RWPE1 (cell line): ENCODE data around the gene RBFOX1.

Experiments
- CTCF ChIA-PET: fragments of 350-600 bp; sonication (Branson Sonifier 250); formaldehyde crosslinking; extraction: SDS; loops from one replicate; lab custom pipeline; 2021; lab: Yijun Ruan, JAX
- POLR2A ChIA-PET: fragments of 400-600 bp; formaldehyde crosslinking; extraction: SDS; loops from one replicate; lab custom pipeline; 2020; ENCODE audit warnings: antibody characterized with exemption; ENCODE audit not compliant: low non-redundant PET; lab: Yijun Ruan, JAX
- DNase-seq: peaks from one replicate; pipeline ENCODE4 v3.0.0; 2012; ENCODE audit warnings: low spot score
- H3K27ac ChIP-seq: fragments of 450-650 bp; 2 replicates; pipeline ENCODE4 v1.5.1; 2017
- CTCF ChIP-seq: fragments of 450-650 bp; conservative IDR thresholded peaks from 2 replicates; pipeline ENCODE4 v1.5.1; 2017; ENCODE audit warnings: low read depth, mild to moderate bottlenecking

RBFOX1 gene

GRCh38 chr16:7440886-7441400, 108.3 kb downstream of the RBFOX1 start:
- TF ChIP-seq CTCF, result no peak
- POLR2A ChIA-PET, result no interaction called here
- CTCF ChIA-PET, result no interaction called here
- H3K27ac ChIP-seq, result no peak overlapping the region
- no peak for DNase-seq

GRCh38 chr16:7442050-7442449, 109.4 kb downstream of the RBFOX1 start:
- no peak for TF ChIP-seq CTCF
- ChIA-PET POLR2A (no interaction called here), CTCF (no interaction called here)
- DNase-seq, result no peak
- no peak overlapping the region for H3K27ac ChIP-seq

- ChIA-PET POLR2A (no interaction called here), CTCF (no interaction called here)
- TF ChIP-seq CTCF, result no peak
- no peak for DNase-seq
- H3K27ac ChIP-seq, result no peak overlapping the region
Measured at GRCh38 chr16:7443142-7443541, 110.5 kb downstream of the RBFOX1 start.

GRCh38 chr16:7443648-7444365, 111.2 kb downstream of the RBFOX1 start:
- H3K27ac ChIP-seq, result no peak overlapping the region
- no peak for TF ChIP-seq CTCF
- DNase-seq, result no peak
- POLR2A ChIA-PET, result no interaction called here
- CTCF ChIA-PET, result no interaction called here

GRCh38 chr16:7449306-7449705, 116.7 kb downstream of the RBFOX1 start:
- no peak overlapping the region for H3K27ac ChIP-seq
- TF ChIP-seq CTCF, result no peak
- ChIA-PET CTCF (no interaction called here), POLR2A (no interaction called here)
- no peak for DNase-seq

GRCh38 chr16:7449808-7450207, 117.2 kb downstream of the RBFOX1 start:
- no peak for TF ChIP-seq CTCF
- no peak overlapping the region for H3K27ac ChIP-seq
- ChIA-PET CTCF (no interaction called here), POLR2A (no interaction called here)
- no peak for DNase-seq
